K562 (cell line): ENCODE results near the gene SPAG9. TPM values are rescaled to one million over a fixed set of nuclear protein-coding genes. Genes with fewer than 3 reads are reported as not detected.

Experiments used
- HDAC2 ChIP-seq: fragments of 450-650 bp; IDR thresholded peaks from 2 replicates; pipeline ENCODE4 v1.6.1; 2016; ENCODE audit warnings: mild to moderate bottlenecking
- KAT7 ChIP-seq: sonication (generic); formaldehyde crosslinking; IDR thresholded peaks from 2 replicates; pipeline ENCODE4 v1.8.0; 2022; ENCODE audit warnings: missing genetic modification reagents, mild to moderate bottlenecking, borderline replicate concordance
- MIER1 ChIP-seq: fragments of 450-650 bp; IDR thresholded peaks from 2 replicates; pipeline ENCODE4 v1.6.1; 2016; ENCODE audit warnings: antibody characterized with exemption, mild to moderate bottlenecking, low read depth
- MTA2 ChIP-seq: fragments of 450-650 bp; IDR thresholded peaks from 2 replicates; pipeline ENCODE4 v1.6.1; 2016; ENCODE audit warnings: low read depth
- PCBP2 ChIP-seq: fragments of 200-400 bp; formaldehyde crosslinking; IDR thresholded peaks from 2 replicates; pipeline ENCODE4 v1.6.1; 2018; ENCODE audit warnings: low read length, low read depth, mild to moderate bottlenecking, moderate library complexity; ENCODE audit not compliant: poor library complexity, severe bottlenecking
- SETDB1 ChIP-seq: IDR thresholded peaks from one replicate; pipeline ENCODE4 v1.6.1; 2012; ENCODE audit warnings: low read length, control low read depth, inconsistent platforms
- SIN3A ChIP-seq, 2 experiments: fragments of 150-350 bp in 1 of 2; IDR thresholded peaks; 2 replicates each; pipeline ENCODE4 v1.6.1; 2011 to 2016; ENCODE audit warnings: borderline replicate concordance in 2 of 2, low read depth in 2 of 2, low read length in 2 of 2, mild to moderate bottlenecking in 2 of 2, moderate library complexity in 2 of 2; ENCODE audit not compliant: control insufficient read depth in 1 of 2
- ZBTB43 ChIP-seq: sonication (generic); formaldehyde crosslinking; IDR thresholded peaks from 2 replicates; pipeline ENCODE4 v1.8.0; 2023; ENCODE audit warnings: mild to moderate bottlenecking, missing genetic modification reagents
- polyA plus RNA-seq, 8 experiments: library from polyadenylated mRNA; depleted of rRNA in 4 of 8; stranded (reverse) in 5 of 8; unstranded in 3 of 8; fragments of >200 nt; fragmentation: Nextera tagmentation in 2 of 8; fragmentation: Illumina TruSeq in 1 of 8; extraction: Ambion mirVana in 2 of 8; extraction: Trizol in 1 of 8; gene quantifications; 2 replicates each; pipeline versions ENCODE4 v1.2.1 to v1.2.3, GENCODE V29; 2011 to 2014; ENCODE audit warnings: inconsistent platforms in 1 of 8, missing spikeins in 1 of 8
- total RNA-seq, 7 experiments: library from RNA; depleted of rRNA in 6 of 7; stranded (reverse); fragments of >200 nt in 6 of 7; fragmentation: Illumina TruSeq in 2 of 7; extraction: Trizol in 2 of 7; gene quantifications; 2 replicates each; pipeline versions ENCODE4 v1.2.1 to v1.2.3, GENCODE V29; 2011 to 2021; ENCODE audit warnings: low replicate concordance in 1 of 7
- TF ChIP-seq, protein P1 (sequence below), 2 experiments: fragments of 450-650 bp; IDR thresholded peaks; 2 replicates each; pipeline ENCODE4 v1.6.1; 2018; ENCODE audit warnings: mild to moderate bottlenecking in 2 of 2, low read depth in 1 of 2; ENCODE audit not compliant: partially characterized antibody in 2 of 2
- TF ChIP-seq, protein P2 (sequence below): fragments of 250-450 bp; sonication (Bioruptor Pico); IDR thresholded peaks from 2 replicates; pipeline ENCODE4 v1.5.0; 2020; ENCODE audit warnings: mild to moderate bottlenecking, borderline replicate concordance

SPAG9 gene
- total and polyA plus RNA-seq, 9 of the 15 experiments (the other 6 are each of a cell fraction or from before 2014, with no cell fraction given): 12.2 to 99.2 (median 58.2) TPM

GRCh38 chr17:51119415-51120356 is 982 bp downstream of the SPAG9 start (continued):
- TF ChIP-seq, protein P1, sequence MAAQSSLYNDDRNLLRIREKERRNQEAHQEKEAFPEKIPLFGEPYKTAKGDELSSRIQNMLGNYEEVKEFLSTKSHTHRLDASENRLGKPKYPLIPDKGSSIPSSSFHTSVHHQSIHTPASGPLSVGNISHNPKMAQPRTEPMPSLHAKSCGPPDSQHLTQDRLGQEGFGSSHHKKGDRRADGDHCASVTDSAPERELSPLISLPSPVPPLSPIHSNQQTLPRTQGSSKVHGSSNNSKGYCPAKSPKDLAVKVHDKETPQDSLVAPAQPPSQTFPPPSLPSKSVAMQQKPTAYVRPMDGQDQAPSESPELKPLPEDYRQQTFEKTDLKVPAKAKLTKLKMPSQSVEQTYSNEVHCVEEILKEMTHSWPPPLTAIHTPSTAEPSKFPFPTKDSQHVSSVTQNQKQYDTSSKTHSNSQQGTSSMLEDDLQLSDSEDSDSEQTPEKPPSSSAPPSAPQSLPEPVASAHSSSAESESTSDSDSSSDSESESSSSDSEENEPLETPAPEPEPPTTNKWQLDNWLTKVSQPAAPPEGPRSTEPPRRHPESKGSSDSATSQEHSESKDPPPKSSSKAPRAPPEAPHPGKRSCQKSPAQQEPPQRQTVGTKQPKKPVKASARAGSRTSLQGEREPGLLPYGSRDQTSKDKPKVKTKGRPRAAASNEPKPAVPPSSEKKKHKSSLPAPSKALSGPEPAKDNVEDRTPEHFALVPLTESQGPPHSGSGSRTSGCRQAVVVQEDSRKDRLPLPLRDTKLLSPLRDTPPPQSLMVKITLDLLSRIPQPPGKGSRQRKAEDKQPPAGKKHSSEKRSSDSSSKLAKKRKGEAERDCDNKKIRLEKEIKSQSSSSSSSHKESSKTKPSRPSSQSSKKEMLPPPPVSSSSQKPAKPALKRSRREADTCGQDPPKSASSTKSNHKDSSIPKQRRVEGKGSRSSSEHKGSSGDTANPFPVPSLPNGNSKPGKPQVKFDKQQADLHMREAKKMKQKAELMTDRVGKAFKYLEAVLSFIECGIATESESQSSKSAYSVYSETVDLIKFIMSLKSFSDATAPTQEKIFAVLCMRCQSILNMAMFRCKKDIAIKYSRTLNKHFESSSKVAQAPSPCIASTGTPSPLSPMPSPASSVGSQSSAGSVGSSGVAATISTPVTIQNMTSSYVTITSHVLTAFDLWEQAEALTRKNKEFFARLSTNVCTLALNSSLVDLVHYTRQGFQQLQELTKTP (IDR thresholded peaks at IDR 0.05; ENCODE audit: low read depth in 1 of 2, partially characterized antibody in 2 of 2): peak in 1 of 2 experiments; percentile 76
- TF ChIP-seq PCBP2 (no peak), HDAC2 (no peak), KAT7 (CRISPR knock-in tag) (peak; percentile 92), SETDB1 (no peak), MTA2 (no peak), SIN3A (IDR thresholded peaks at IDR 0.05; ENCODE audit: borderline replicate concordance in 2 of 2, control insufficient read depth in 1 of 2, low read depth in 2 of 2, low read length in 2 of 2) (peak; percentile 75 to 84; a peak in 3 of 4 replicates), ZBTB43 (CRISPR knock-in tag) (no peak), MIER1 (peak; percentile 81; the same call in 1 of the 2 replicates)
- TF ChIP-seq, protein P2, sequence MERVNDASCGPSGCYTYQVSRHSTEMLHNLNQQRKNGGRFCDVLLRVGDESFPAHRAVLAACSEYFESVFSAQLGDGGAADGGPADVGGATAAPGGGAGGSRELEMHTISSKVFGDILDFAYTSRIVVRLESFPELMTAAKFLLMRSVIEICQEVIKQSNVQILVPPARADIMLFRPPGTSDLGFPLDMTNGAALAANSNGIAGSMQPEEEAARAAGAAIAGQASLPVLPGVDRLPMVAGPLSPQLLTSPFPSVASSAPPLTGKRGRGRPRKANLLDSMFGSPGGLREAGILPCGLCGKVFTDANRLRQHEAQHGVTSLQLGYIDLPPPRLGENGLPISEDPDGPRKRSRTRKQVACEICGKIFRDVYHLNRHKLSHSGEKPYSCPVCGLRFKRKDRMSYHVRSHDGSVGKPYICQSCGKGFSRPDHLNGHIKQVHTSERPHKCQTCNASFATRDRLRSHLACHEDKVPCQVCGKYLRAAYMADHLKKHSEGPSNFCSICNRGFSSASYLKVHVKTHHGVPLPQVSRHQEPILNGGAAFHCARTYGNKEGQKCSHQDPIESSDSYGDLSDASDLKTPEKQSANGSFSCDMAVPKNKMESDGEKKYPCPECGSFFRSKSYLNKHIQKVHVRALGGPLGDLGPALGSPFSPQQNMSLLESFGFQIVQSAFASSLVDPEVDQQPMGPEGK (CRISPR knock-in tag): no peak
